GM18868 (cell line): Measurements from ENCODE around the gene ZSWIM5.
"Not testable (repeated sequence)": the region's sequence is repeated elsewhere in the genome, so short reads cannot be mapped to it uniquely, and the experiment has no call there.

ENCODE experiments used
- ATAC-seq: cut with Tn5 transposase; IDR thresholded peaks from one replicate; pipeline ENCODE4 v1.9.1; 2021; ENCODE audit warnings: mild to moderate bottlenecking, moderate library complexity; ENCODE audit not compliant: unreplicated experiment

Gene ZSWIM5

GRCh38 chr1:45008516-45008915 is 197.9 kb downstream of the ZSWIM5 start:
- no peak for ATAC-seq

- ATAC-seq = no peak
Observed at GRCh38 chr1:45008076-45008475, 198.3 kb downstream of the ZSWIM5 start.

- no peak for ATAC-seq
Observed at GRCh38 chr1:45007311-45007710, 199.1 kb downstream of the ZSWIM5 start.

- ATAC-seq = no peak
Observed at GRCh38 chr1:45005761-45006160, 200.6 kb downstream of the ZSWIM5 start.

GRCh38 chr1:45004281-45004920 is 202.0 kb downstream of the ZSWIM5 start:
- ATAC-seq = no peak

GRCh38 chr1:45003741-45004140 is 202.7 kb downstream of the ZSWIM5 start:
- no peak for ATAC-seq

GRCh38 chr1:45002650-45003645 is 203.5 kb downstream of the ZSWIM5 start:
- ATAC-seq = no peak

- ATAC-seq = not testable (repeated sequence)
Observed at GRCh38 chr1:45001576-45001975, 204.8 kb downstream of the ZSWIM5 start.

GRCh38 chr1:45001011-45001481 is 205.4 kb downstream of the ZSWIM5 start:
- no peak for ATAC-seq

GRCh38 chr1:44999232-44999631 is 207.2 kb downstream of the ZSWIM5 start:
- ATAC-seq = no peak

GRCh38 chr1:44995467-44996238 is 210.8 kb downstream of the ZSWIM5 start:
- no peak for ATAC-seq

- no peak for ATAC-seq
Observed at GRCh38 chr1:44994309-44994898, 212.0 kb downstream of the ZSWIM5 start.

- no peak for ATAC-seq
Observed at GRCh38 chr1:44988531-44989156, 217.8 kb downstream of the ZSWIM5 start.

GRCh38 chr1:44985747-44986359 is 220.6 kb downstream of the ZSWIM5 start:
- ATAC-seq = no peak

GRCh38 chr1:44977372-44977771 is 229.0 kb downstream of the ZSWIM5 start:
- ATAC-seq = not testable (repeated sequence)

- no peak for ATAC-seq
Observed at GRCh38 chr1:44976252-44976651, 230.2 kb downstream of the ZSWIM5 start.

GRCh38 chr1:44973645-44974044 is 232.8 kb downstream of the ZSWIM5 start:
- ATAC-seq = no peak

GRCh38 chr1:44970317-44970716 is 236.1 kb downstream of the ZSWIM5 start:
- ATAC-seq = no peak
